Bronchial epithelial cell (primary cell): ENCODE results near the gene FBXL4. TPM values are rescaled to one million over a fixed set of nuclear protein-coding genes. Genes with fewer than 3 reads are reported as not detected.

Source experiments
- DNase-seq: peaks from one replicate; pipeline ENCODE4 v3.0.0-alpha.2; 2010; ENCODE audit warnings: low read depth
- FAIRE-seq: peaks from 2 replicates; lab custom pipeline; 2011; peaks lifted over from hg19 to GRCh38; lab: Jason Lieb, UNC
- H3K27me3 ChIP-seq: 2 replicates; pipeline ENCODE4 v1.5.1; 2011; ENCODE audit warnings: low read length; ENCODE audit not compliant: control insufficient read depth, insufficient read depth
- H3K36me3 ChIP-seq: 2 replicates; pipeline ENCODE4 v1.5.1; 2011; ENCODE audit warnings: low read length; ENCODE audit not compliant: control insufficient read depth, insufficient read depth
- H3K4me3 ChIP-seq: 2 replicates; pipeline ENCODE4 v1.5.1; 2011; ENCODE audit warnings: mild to moderate bottlenecking, low read depth, low read length, control low read depth
- CTCF ChIP-seq: IDR thresholded peaks from 2 replicates; pipeline ENCODE4 v1.5.1; 2011; ENCODE audit warnings: mild to moderate bottlenecking, moderate library complexity, low read length, control low read depth, inconsistent platforms; ENCODE audit not compliant: insufficient read depth, severe bottlenecking
- total RNA-seq: library from RNA; depleted of rRNA; stranded (reverse); fragments of >200 nt; gene quantifications from 2 replicates; pipeline ENCODE4 v1.2.1, GENCODE V29; 2014

The FBXL4 gene
- total RNA-seq, 1 donor from 2014 or later = 12.9 TPM

- no peak for DNase-seq
- TF ChIP-seq CTCF = no peak
- Histone ChIP-seq H3K4me3 (no peak overlapping the region), H3K27me3 (no peaks in the 10 kb centered on the region), H3K36me3 (no peaks in the 10 kb centered on the region)
- no peak for FAIRE-seq
These were observed 36.4 kb upstream of the FBXL4 start for GRCh38 chr6:98984121-98984520.

- TF ChIP-seq CTCF = no peak
- Histone ChIP-seq H3K36me3 (no peaks in the 10 kb centered on the region), H3K27me3 (no peaks in the 10 kb centered on the region), H3K4me3 (no peak overlapping the region)
- DNase-seq = no peak
- FAIRE-seq = no peak
These were observed 33.7 kb upstream of the FBXL4 start for GRCh38 chr6:98981473-98981872.

GRCh38 chr6:98980819-98981218, 33.1 kb upstream of the FBXL4 start:
- no peak overlapping the region for H3K4me3 ChIP-seq
- H3K36me3 ChIP-seq = no peaks in the 10 kb centered on the region
- DNase-seq (no peak), FAIRE-seq (no peak)
- H3K27me3 ChIP-seq = no peaks in the 10 kb centered on the region
- no peak for TF ChIP-seq CTCF

GRCh38 chr6:98977671-98978292, 30.0 kb upstream of the FBXL4 start:
- no peak for TF ChIP-seq CTCF
- DNase-seq = no peak
- Histone ChIP-seq H3K36me3 (no peaks in the 10 kb centered on the region), H3K27me3 (no peaks in the 10 kb centered on the region), H3K4me3 (no peak overlapping the region)
- FAIRE-seq = no peak

- DNase-seq = no peak
- no peaks in the 10 kb centered on the region for H3K36me3 ChIP-seq
- no peak for TF ChIP-seq CTCF
- no peaks in the 10 kb centered on the region for H3K27me3 ChIP-seq
- H3K4me3 ChIP-seq = no peak overlapping the region
- no peak for FAIRE-seq
These were observed 29.1 kb upstream of the FBXL4 start for GRCh38 chr6:98976674-98977385.
